Measurements from ENCODE around the gene CTNNA3. TPM values are rescaled to one million over a fixed set of nuclear protein-coding genes. Genes with fewer than 3 reads are reported as not detected.

Gene CTNNA3
- total and polyA plus RNA-seq, 2 donors (not counting 3 experiments of a cell fraction or from before 2014, with no cell fraction given), result not detected

- intact Hi-C loops (cut with micrococcal nuclease) (no loop called here), dilution Hi-C loops (cut with MboI; ENCODE audit: extremely low pct_ligation_motif_present, low sequenced_read_pairs) (no loop called here)
- Histone ChIP-seq H3K9me1 (replicated peaks; ENCODE audit: control insufficient read depth, extremely low read depth, insufficient read depth, low read length) (no peaks in the 10 kb centered on the region), H3K9ac (replicated peaks; ENCODE audit: extremely low read depth, insufficient read depth, low read length) (no peak overlapping the region), H2AFZ (ENCODE audit: low read depth, low read length) (no peak overlapping the region), H3K79me2 (ENCODE audit: control insufficient read depth, insufficient read depth, low read length) (no peaks in the 10 kb centered on the region), H3K27ac (ENCODE audit: insufficient read depth, low read depth, low read length) (no peak overlapping the region), H3K36me3 (ENCODE audit: control insufficient read depth in 2 of 2, extremely low read depth in 1 of 2, insufficient read depth in 2 of 2, low read length in 2 of 2) (no peaks in the 10 kb centered on the region), H3K4me2 (ENCODE audit: insufficient read depth, low read length) (no peak overlapping the region), H4K20me1 (replicated peaks; ENCODE audit: control insufficient read depth, extremely low read depth, insufficient read depth, low read length) (no peaks in the 10 kb centered on the region), H3K4me1 (ENCODE audit: control insufficient read depth, extremely low read depth, insufficient read depth, low read length) (no peaks in the 10 kb centered on the region), H3K9me3 (replicated peaks; ENCODE audit: control insufficient read depth, insufficient read depth, low read length) (no peaks in the 10 kb centered on the region), H3K27me3 (ENCODE audit: control insufficient read depth in 2 of 2, insufficient read depth in 2 of 2, low read length in 2 of 2) (peaks cover 0 to 3% of the 10 kb centered on the region in 2 experiments), H3K4me3 (replicated peaks in 1 of 3; ENCODE audit: insufficient read depth in 1 of 3, low read depth in 1 of 3, low read length in 3 of 3) (no peak overlapping the region)
- no peak for TF ChIP-seq JUN (IDR thresholded peaks at IDR 0.05; ENCODE audit: borderline replicate concordance, insufficient read depth, insufficient read length, low read depth)
- no peak for TF ChIP-seq MYC (IDR thresholded peaks at IDR 0.05; ENCODE audit: low read depth, low read length)
- TF ChIP-seq, protein P1, sequence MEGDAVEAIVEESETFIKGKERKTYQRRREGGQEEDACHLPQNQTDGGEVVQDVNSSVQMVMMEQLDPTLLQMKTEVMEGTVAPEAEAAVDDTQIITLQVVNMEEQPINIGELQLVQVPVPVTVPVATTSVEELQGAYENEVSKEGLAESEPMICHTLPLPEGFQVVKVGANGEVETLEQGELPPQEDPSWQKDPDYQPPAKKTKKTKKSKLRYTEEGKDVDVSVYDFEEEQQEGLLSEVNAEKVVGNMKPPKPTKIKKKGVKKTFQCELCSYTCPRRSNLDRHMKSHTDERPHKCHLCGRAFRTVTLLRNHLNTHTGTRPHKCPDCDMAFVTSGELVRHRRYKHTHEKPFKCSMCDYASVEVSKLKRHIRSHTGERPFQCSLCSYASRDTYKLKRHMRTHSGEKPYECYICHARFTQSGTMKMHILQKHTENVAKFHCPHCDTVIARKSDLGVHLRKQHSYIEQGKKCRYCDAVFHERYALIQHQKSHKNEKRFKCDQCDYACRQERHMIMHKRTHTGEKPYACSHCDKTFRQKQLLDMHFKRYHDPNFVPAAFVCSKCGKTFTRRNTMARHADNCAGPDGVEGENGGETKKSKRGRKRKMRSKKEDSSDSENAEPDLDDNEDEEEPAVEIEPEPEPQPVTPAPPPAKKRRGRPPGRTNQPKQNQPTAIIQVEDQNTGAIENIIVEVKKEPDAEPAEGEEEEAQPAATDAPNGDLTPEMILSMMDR (IDR thresholded peaks at IDR 0.05; ENCODE audit: extremely low read depth in 1 of 2, insufficient read depth in 1 of 2, low read depth in 1 of 2, low read length in 2 of 2), result no peak
- no peak for TF ChIP-seq EZH2 (IDR thresholded peaks at IDR 0.05; ENCODE audit: borderline replicate concordance, low read depth, low read length, severe bottlenecking)
- TF ChIP-seq GATA2 (IDR thresholded peaks at IDR 0.05; ENCODE audit: insufficient read depth, insufficient read length, low read depth, low read length), result no peak
- no peak for TF ChIP-seq MAX (IDR thresholded peaks at IDR 0.05; ENCODE audit: insufficient read depth, insufficient read length)
- TF ChIP-seq POLR2A (IDR thresholded peaks at IDR 0.05; ENCODE audit: low read depth, low read length), result no peak
- no peak for TF ChIP-seq FOS (IDR thresholded peaks at IDR 0.05; ENCODE audit: borderline replicate concordance, insufficient read depth, low read length)
- TF ChIP-seq POLR2AphosphoS5 (IDR thresholded peaks at IDR 0.05; ENCODE audit: insufficient read depth, low read depth, low read length), result no peak
- ChIA-PET CTCF (interaction anchor here (0.6 to 9.4 kb wide), 4 partner anchors 35 to 623 kb away, joined by 4 to 197 read pairs (median 4); no protein-coding TSS in a partner anchor), POLR2A (no interaction called here)
- FAIRE-seq, result no peak
- no peak for DNase-seq (ENCODE audit: low read depth, low spot score)
- no TSS peak for BruUV-seq (replicated peaks)
These were observed 33.6 kb downstream of the CTNNA3 start for GRCh38 chr10:67662415-67662814.
